Activated CD4-positive, alpha-beta T cell treated with anti-CD3 and anti-CD28 coated beads for 36 hours (primary cell): ENCODE results near the gene ZNF786. TPM values are rescaled to one million over a fixed set of nuclear protein-coding genes. Genes with fewer than 3 reads are reported as not detected.

ENCODE experiments used
- ATAC-seq: fragments of 200-7000 bp; cut with Tn5 transposase; one replicate; pipeline ENCODE4 v1.10.0; 2021; ENCODE audit warnings: mild to moderate bottlenecking, moderate library complexity
- CTCF ChIA-PET: fragments of 350-600 bp; sonication (Branson Sonifier 250); formaldehyde crosslinking; loops from one replicate; lab custom pipeline; 2021; ENCODE audit warnings: antibody characterized with exemption; lab: Charles Lee
- POLR2A ChIA-PET: fragments of 350-600 bp; sonication (Branson Sonifier 250); formaldehyde crosslinking; loops from one replicate; lab custom pipeline; 2021; ENCODE audit warnings: antibody characterized with exemption, inconsistent platforms; lab: Charles Lee
- DNase-seq: peaks from one replicate; pipeline ENCODE4 v3.0.0-alpha.2; 2020
- H3K27ac Mint-ChIP-seq: one replicate; pipeline ENCODE4 v1.8.0; 2021; ENCODE audit warnings: mixed read lengths
- H3K27me3 Mint-ChIP-seq: one replicate; pipeline ENCODE4 v1.8.0; 2021; ENCODE audit warnings: mixed read lengths
- H3K36me3 Mint-ChIP-seq: one replicate; pipeline ENCODE4 v1.8.0; 2021; ENCODE audit warnings: low read depth, mixed read lengths
- H3K4me1 Mint-ChIP-seq: one replicate; pipeline ENCODE4 v1.8.0; 2021; ENCODE audit warnings: mixed read lengths
- H3K4me3 Mint-ChIP-seq: one replicate; pipeline ENCODE4 v1.8.0; 2021; ENCODE audit warnings: mild to moderate bottlenecking, moderate library complexity, mixed read lengths
- H3K9me3 Mint-ChIP-seq: one replicate; pipeline ENCODE4 v1.8.0; 2021; ENCODE audit warnings: low read depth, mixed read lengths
- intact Hi-C, 2 experiments: fragments of 100-400 bp; cut with DNase I in 1 of 2; cut with micrococcal nuclease in 1 of 2; formaldehyde crosslinking; loops; one replicate each; pipeline versions ENCODE4 v1.14.2 to v1.15.1; 2022 to 2024; cut with DNase I, micrococcal nuclease
- total RNA-seq, 2 experiments: library from RNA; stranded (reverse); gene quantifications; one replicate each; pipeline ENCODE4 v1.2.3, GENCODE V29; 2021

The ZNF786 gene
- total RNA-seq, 2 experiments from 2014 or later = 4.4 to 4.8 TPM

DNA sequence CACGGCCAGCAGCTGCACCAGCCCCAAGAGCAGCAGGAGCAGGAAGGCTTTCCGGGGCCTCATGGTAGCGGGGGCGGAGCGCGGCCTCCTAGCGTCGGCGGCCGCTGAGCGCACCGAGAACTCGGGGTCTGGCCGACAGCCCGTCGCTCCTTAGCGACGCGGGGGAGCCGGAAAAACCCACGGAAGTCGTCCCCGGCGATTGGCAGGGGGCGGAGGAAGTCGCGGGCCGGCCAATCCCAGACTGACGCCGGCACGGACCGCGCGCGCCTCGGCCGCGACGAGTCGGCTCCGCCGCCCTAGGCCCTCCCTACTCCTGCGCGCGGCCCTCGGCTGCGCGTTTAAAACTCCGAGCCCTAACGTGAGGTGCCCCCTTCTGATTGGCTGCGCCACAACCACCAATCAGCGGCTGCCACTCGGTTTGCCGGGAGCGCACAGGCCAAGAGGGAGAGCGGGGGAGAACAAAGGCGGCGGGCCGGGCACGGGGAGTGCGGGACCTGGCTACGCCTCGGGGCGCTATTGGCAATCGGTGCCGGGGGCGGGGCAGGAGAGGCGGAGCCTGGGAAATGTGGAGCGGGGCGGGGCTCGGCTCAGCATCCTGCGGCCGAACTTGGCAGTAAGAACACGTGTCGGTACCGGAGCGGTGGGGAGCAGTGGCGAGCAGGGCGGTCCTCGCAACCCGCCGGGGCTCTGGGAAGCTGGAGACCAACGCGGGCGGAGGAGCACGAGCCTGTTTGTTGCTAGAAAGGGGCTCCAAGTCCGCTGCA is 62.0 kb downstream of the ZNF786 start, which contains the start of gene PDIA4:
Gene PDIA4 (minus strand): TSS at position 160 of the 764 bp plus-strand sequence. CDS start 97 bp downstream, at position 63.
- POLR2A ChIA-PET = interaction anchor here (0.6 to 1.2 kb wide), 2 partner anchors 330 to 464 kb away, joined by 4 to 6 read pairs; partner anchors contain the start of gene CUL1
- H3K27ac Mint-ChIP-seq = peak within 1 kb of the TSS; percentile 94
- H3K4me3 Mint-ChIP-seq = peak within 1 kb of the TSS; percentile 99
- peaks cover 32% of the 10 kb centered on the region for H3K4me1 Mint-ChIP-seq
- no peaks in the 10 kb centered on the region for H3K27me3 Mint-ChIP-seq
- CTCF ChIA-PET = interaction anchor here (0.6 to 2.7 kb wide), 4 partner anchors 23 to 178 kb away, joined by 3 to 11 read pairs (median 4); partner anchors contain the start of gene ZNF786
- DNase-seq (peak; percentile 100), ATAC-seq (peak; percentile 92)
- intact Hi-C loops = loop anchor here (1.0 to 5.0 kb wide), 18 partner anchors 37 to 742 kb away; partner anchors contain the start of genes ZNF398 (in 2 of the 2), ZNF425 (in 2 of the 2), ZNF786 (in 2 of the 2) and CUL1 (in 1 of the 2)
- peaks cover 23% of the 10 kb centered on the region for H3K36me3 Mint-ChIP-seq
- H3K9me3 Mint-ChIP-seq = no peaks in the 10 kb centered on the region

- no peak for DNase-seq
- POLR2A ChIA-PET = interaction anchor here (0.6 kb wide), 1 partner anchor 232 kb away, joined by 5 read pairs; no protein-coding TSS in a partner anchor
These were observed 62.7 kb downstream of the ZNF786 start for GRCh38 chr7:149027611-149028345.

DNA sequence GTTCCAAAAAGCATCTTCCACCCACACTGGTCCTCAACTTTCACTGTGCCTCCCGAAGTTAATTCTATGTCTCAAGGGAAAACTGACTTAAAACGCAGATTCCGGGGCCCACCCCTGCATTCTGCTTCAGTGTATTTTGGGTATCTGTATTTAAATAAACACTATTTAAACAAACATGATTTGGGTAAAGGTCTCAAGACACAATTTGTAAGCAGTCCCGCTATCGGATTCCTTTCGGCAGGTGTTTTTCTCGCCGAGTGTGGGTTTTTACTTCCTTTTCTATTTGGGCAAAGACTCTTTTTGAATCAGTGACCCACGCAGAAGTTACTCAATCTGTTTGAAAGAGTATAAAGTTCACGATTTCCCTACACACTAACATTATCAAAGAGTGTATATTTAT is 63.5 kb downstream of the ZNF786 start:
- intact Hi-C loops = loop anchor here in 1 of 2 experiments (1.0 to 5.0 kb wide), 3 partner anchors 38 to 235 kb away; partner anchors contain the start of gene ZNF783
- Mint-ChIP-seq H3K4me1 (peaks cover 41% of the 10 kb centered on the region), H3K4me3 (peak overlapping the region; percentile 99), H3K27me3 (no peaks in the 10 kb centered on the region), H3K9me3 (no peaks in the 10 kb centered on the region), H3K36me3 (peaks cover 30% of the 10 kb centered on the region), H3K27ac (peak overlapping the region; percentile 94)
- CTCF ChIA-PET = interaction anchor here (0.9 to 2.7 kb wide), 2 partner anchors 22 to 39 kb away, joined by 6 to 11 read pairs; no protein-coding TSS in a partner anchor
- POLR2A ChIA-PET = interaction anchor here (0.6 kb wide), 3 partner anchors 13 to 274 kb away, joined by 3 to 4 read pairs (median 4); no protein-coding TSS in a partner anchor
- no peak for DNase-seq
- ATAC-seq = no peak

More at GRCh38 chr7:149027611-149028345, 62.7 kb downstream of the ZNF786 start:
- peak overlapping the region; percentile 99 for H3K4me3 Mint-ChIP-seq
- CTCF ChIA-PET = interaction anchor here (0.6 to 2.7 kb wide), 3 partner anchors 22 to 177 kb away, joined by 3 to 11 read pairs (median 5); no protein-coding TSS in a partner anchor
- H3K27ac Mint-ChIP-seq = peak overlapping the region; percentile 94
- no peak for ATAC-seq
- peaks cover 29% of the 10 kb centered on the region for H3K36me3 Mint-ChIP-seq
- H3K4me1 Mint-ChIP-seq = peaks cover 37% of the 10 kb centered on the region
- intact Hi-C loops = loop anchor here (1.0 to 5.0 kb wide), 18 partner anchors 38 to 743 kb away; partner anchors contain the start of genes ZNF398 (in 2 of the 2), CUL1 (in 1 of the 2), EZH2 (in 1 of the 2) and ZNF425 (in 1 of the 2)
- no peaks in the 10 kb centered on the region for H3K9me3 Mint-ChIP-seq
- H3K27me3 Mint-ChIP-seq = no peaks in the 10 kb centered on the region

- H3K27me3 Mint-ChIP-seq = no peaks in the 10 kb centered on the region
- ChIA-PET POLR2A (no interaction called here), CTCF (no interaction called here)
- intact Hi-C loops = no loop called here
- H3K27ac Mint-ChIP-seq = no peak overlapping the region
- no peak for ATAC-seq
- no peak overlapping the region for H3K4me3 Mint-ChIP-seq
- peaks cover 53% of the 10 kb centered on the region for H3K36me3 Mint-ChIP-seq
- no peak for DNase-seq
- peaks cover 39% of the 10 kb centered on the region for H3K4me1 Mint-ChIP-seq
- no peaks in the 10 kb centered on the region for H3K9me3 Mint-ChIP-seq
These were observed 66.9 kb downstream of the ZNF786 start for GRCh38 chr7:149023662-149024061.

GRCh38 chr7:149022756-149023360 is 67.7 kb downstream of the ZNF786 start:
- CTCF ChIA-PET = interaction anchor here (0.7 to 0.9 kb wide), 2 partner anchors 18 to 67 kb away, joined by 3 to 4 read pairs; no protein-coding TSS in a partner anchor
- intact Hi-C loops = no loop called here

GRCh38 chr7:149021725-149022062 is 68.8 kb downstream of the ZNF786 start:
- ATAC-seq (peak; percentile 45), DNase-seq (no peak)
- intact Hi-C loops = no loop called here
- H3K27ac Mint-ChIP-seq = peak overlapping the region; percentile 34
- ChIA-PET POLR2A (no interaction called here), CTCF (interaction anchor here (0.9 to 2.1 kb wide), 2 partner anchors 16 to 43 kb away, joined by 3 to 9 read pairs; no protein-coding TSS in a partner anchor)
- H3K9me3 Mint-ChIP-seq = no peaks in the 10 kb centered on the region
- peaks cover 58% of the 10 kb centered on the region for H3K36me3 Mint-ChIP-seq
- H3K4me1 Mint-ChIP-seq = peaks cover 32% of the 10 kb centered on the region
- no peaks in the 10 kb centered on the region for H3K27me3 Mint-ChIP-seq
- no peak overlapping the region for H3K4me3 Mint-ChIP-seq

More at GRCh38 chr7:149022756-149023360, 67.7 kb downstream of the ZNF786 start:
- H3K4me1 Mint-ChIP-seq = peaks cover 39% of the 10 kb centered on the region
- no peak for DNase-seq
- no peaks in the 10 kb centered on the region for H3K27me3 Mint-ChIP-seq
- no peak for ATAC-seq
- no peaks in the 10 kb centered on the region for H3K9me3 Mint-ChIP-seq
- H3K27ac Mint-ChIP-seq = peak overlapping the region; percentile 58
- POLR2A ChIA-PET = no interaction called here
- H3K4me3 Mint-ChIP-seq = no peak overlapping the region
- peaks cover 53% of the 10 kb centered on the region for H3K36me3 Mint-ChIP-seq

DNA sequence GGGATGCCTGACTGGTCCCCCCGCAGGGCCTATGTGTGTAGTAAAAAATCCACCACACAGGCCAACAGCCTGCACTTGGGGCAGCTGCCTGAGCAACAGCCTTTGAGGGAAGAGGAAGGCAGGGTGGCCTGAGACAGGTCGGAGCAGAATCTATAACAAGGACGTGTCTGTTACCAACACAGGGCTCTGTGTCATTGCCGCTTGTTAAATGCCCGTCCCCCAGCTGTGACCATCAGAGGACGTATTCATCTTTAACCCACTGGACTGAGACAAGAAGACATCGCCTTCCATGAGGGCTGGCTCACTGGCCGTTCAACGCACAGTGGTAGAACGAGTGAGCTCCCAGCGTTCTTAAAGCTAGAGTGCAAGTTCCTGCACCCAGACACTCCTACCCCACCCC is 70.0 kb downstream of the ZNF786 start:
- ChIA-PET CTCF (interaction anchor here (2.1 kb wide), 1 partner anchor 15 kb away, joined by 9 read pairs; no protein-coding TSS in a partner anchor), POLR2A (no interaction called here)
- Mint-ChIP-seq H3K4me3 (no peak overlapping the region), H3K36me3 (peaks cover 58% of the 10 kb centered on the region), H3K27ac (no peak overlapping the region), H3K27me3 (no peaks in the 10 kb centered on the region), H3K9me3 (no peaks in the 10 kb centered on the region), H3K4me1 (peaks cover 21% of the 10 kb centered on the region)
- ATAC-seq (no peak), DNase-seq (no peak)
- intact Hi-C loops = no loop called here

Other genes with a start within 250 kb of the ZNF786 start
- 100 to 1,000 TPM; 117 to 126 TPM for gene EZH2, start 206.4 kb downstream of the ZNF786 start, total RNA-seq
- gene PDIA4, start 62.2 kb downstream of the ZNF786 start, total RNA-seq = 10 to 100 TPM; 88.3 to 90.1 TPM
- gene ZNF425, start 35.6 kb upstream of the ZNF786 start, total RNA-seq = under 1 TPM; 0.43 to 0.95 TPM
- 10 to 100 TPM in 1 of 2 experiments, 1 to 10 TPM in 1; 9.6 to 10.5 TPM for gene ZNF398, start 56.7 kb upstream of the ZNF786 start, total RNA-seq
- gene ZNF282, start 104.8 kb upstream of the ZNF786 start, total RNA-seq = 10 to 100 TPM; 41.1 to 46.3 TPM
- 10 to 100 TPM in 1 of 2 experiments, 1 to 10 TPM in 1; 9.9 to 15.9 TPM for gene ZNF212, start 148.9 kb upstream of the ZNF786 start, total RNA-seq
- gene ZNF783, start 171.5 kb upstream of the ZNF786 start, total RNA-seq = 10 to 100 TPM; 14.5 to 15.4 TPM